RWPE2 (cell line): ENCODE measurements around the gene HELZ2.

Experiments used
- ATAC-seq: fragments of 200-7000 bp; cut with Tn5 transposase; 3 replicates; pipeline ENCODE4 v1.9.1; 2021; ENCODE audit warnings: low read depth
- DNase-seq: peaks from one replicate; pipeline ENCODE4 v3.0.0-alpha.2; 2020; ENCODE audit warnings: low spot score
- H3K27ac ChIP-seq: fragments of 450-650 bp; 2 replicates; pipeline ENCODE4 v1.5.1; 2017; ENCODE audit warnings: mild to moderate bottlenecking; ENCODE audit not compliant: poor library complexity, severe bottlenecking
- H3K27me3 ChIP-seq: fragments of 250-450 bp; sonication (Bioruptor Pico); 2 replicates; pipeline ENCODE4 v1.5.1; 2021; ENCODE audit warnings: mild to moderate bottlenecking, moderate library complexity; ENCODE audit not compliant: insufficient read depth, poor library complexity, severe bottlenecking
- H3K36me3 ChIP-seq: fragments of 250-450 bp; sonication (Bioruptor Pico); 2 replicates; pipeline ENCODE4 v1.5.1; 2020; ENCODE audit warnings: low read depth, mild to moderate bottlenecking, moderate library complexity
- H3K4me1 ChIP-seq: fragments of 250-450 bp; sonication (Bioruptor Pico); 2 replicates; pipeline ENCODE4 v1.5.1; 2021; ENCODE audit warnings: mild to moderate bottlenecking, moderate library complexity; ENCODE audit not compliant: insufficient read depth, poor library complexity, severe bottlenecking
- H3K4me3 ChIP-seq: fragments of 250-450 bp; sonication (Bioruptor Pico); 2 replicates; pipeline ENCODE4 v1.5.1; 2021; ENCODE audit warnings: mild to moderate bottlenecking, moderate library complexity; ENCODE audit not compliant: severe bottlenecking
- H3K9me3 ChIP-seq: fragments of 250-450 bp; sonication (Bioruptor Pico); 2 replicates; pipeline ENCODE4 v1.5.1; 2021; ENCODE audit warnings: mild to moderate bottlenecking, moderate library complexity; ENCODE audit not compliant: severe bottlenecking
- CTCF ChIP-seq: fragments of 450-650 bp; IDR thresholded peaks from one replicate; pipeline ENCODE4 v1.5.1; 2017; ENCODE audit warnings: mild to moderate bottlenecking, moderate library complexity; ENCODE audit not compliant: poor library complexity, severe bottlenecking

Gene HELZ2

DNA sequence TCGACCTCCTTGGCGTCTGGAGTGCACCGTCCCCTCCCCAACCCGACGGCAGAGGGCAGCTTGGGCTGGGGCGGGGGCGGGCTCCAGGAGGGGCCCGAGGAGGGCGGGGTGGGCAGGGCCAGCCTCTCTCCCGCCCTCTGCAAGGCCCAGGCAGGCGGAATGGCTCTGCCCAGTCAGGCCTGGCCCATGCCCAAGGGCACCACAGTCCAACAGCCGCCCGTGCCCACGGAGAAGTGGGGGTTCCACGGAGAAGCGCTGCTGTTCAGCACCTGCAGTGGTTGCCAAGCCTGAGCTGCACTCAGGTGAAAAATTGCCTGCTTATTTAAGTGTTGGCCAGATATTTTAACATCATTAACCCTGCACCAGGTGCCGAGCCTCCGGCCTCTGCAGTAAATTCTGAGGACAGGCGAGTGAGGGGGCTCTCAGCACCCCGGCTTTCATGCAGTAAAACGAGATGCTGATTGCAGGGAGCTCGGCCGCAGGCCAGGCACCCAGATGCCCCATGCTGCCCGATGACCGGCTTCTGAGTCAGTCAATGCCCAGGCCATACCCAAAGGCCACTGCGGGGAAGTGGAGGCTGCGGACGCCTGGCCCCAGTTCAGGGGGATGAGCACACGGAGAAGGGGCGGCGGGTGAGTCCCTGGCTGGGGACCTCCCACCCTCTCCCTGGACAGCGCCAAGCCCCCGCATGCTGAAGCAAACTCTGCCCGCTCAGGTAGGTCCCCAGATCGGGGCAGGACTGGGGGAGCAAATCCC lies 26.1 kb downstream of the HELZ2 start, which contains the start of gene SRMS:
Gene SRMS, minus strand, starts transcription at position 25 of the 756 bp plus-strand sequence. CDS start 286 bp downstream, outside the sequence.
- Histone ChIP-seq H3K9me3 (no peaks in the 10 kb centered on the region), H3K27me3 (no peaks in the 10 kb centered on the region), H3K36me3 (no peaks in the 10 kb centered on the region), H3K27ac (no peak within 1 kb of the TSS), H3K4me3 (no peak within 1 kb of the TSS), H3K4me1 (peaks cover 25% of the 10 kb centered on the region)
- ATAC-seq (0 out of 3 replicates have a peak, but pooled peaks have one; percentile 3), DNase-seq (peak; percentile 83)
- TF ChIP-seq CTCF, result no peak

DNA sequence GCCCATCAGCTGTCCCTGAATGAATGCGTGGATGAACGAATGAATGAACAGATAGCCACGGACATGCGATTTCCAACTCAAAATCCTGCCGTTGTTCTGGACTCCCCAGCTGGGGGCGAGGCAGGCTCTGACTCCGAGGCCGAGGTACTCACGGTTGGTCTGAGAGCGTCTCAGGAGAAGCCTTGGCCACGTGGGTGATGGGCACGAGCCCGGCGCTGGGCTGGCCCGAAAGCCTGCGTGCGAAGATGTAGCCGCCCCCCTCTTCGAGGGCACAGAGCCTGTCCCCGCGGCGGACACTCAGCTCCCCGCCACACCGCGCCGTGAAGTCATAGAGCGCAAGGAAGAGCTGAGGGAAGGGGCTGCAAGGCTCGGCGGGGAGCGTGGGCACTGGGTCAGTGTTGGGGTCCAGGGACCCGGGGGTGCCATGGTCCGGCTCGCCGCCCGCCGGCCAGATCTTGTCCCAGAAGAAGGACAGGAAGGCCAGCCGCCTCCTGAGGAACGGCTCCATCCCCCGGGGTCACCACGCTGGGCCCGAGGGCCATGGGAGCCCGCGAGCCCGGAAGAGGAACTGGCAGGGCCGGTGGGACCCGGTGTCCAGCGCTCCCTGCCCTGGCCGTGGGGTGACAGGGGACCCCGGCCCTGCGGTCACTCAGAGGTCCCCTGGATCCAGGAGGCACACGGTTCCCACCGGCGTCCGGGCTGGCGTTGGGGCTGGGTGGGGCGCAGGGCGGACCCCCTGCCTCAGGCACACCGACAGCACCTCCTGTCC lies 26.9 kb downstream of the HELZ2 start:
- H3K4me3 ChIP-seq, result no peak overlapping the region
- no peaks in the 10 kb centered on the region for H3K36me3 ChIP-seq
- H3K4me1 ChIP-seq, result peaks cover 19% of the 10 kb centered on the region
- no peak for TF ChIP-seq CTCF
- H3K9me3 ChIP-seq, result no peaks in the 10 kb centered on the region
- DNase-seq, result peak; percentile 88
- H3K27ac ChIP-seq, result no peak overlapping the region
- no peak for ATAC-seq
- H3K27me3 ChIP-seq, result no peaks in the 10 kb centered on the region

- Histone ChIP-seq H3K27ac (peak overlapping the region; percentile 65), H3K9me3 (no peaks in the 10 kb centered on the region), H3K27me3 (no peaks in the 10 kb centered on the region), H3K4me1 (peaks cover 19% of the 10 kb centered on the region), H3K4me3 (no peak overlapping the region), H3K36me3 (no peaks in the 10 kb centered on the region)
- TF ChIP-seq CTCF, result no peak
- DNase-seq (peak; percentile 86), ATAC-seq (no peak)
Observed at GRCh38 chr20:63546256-63546955, 27.6 kb downstream of the HELZ2 start.

GRCh38 chr20:63545814-63546213 lies 28.2 kb downstream of the HELZ2 start:
- ATAC-seq (no peak), DNase-seq (peak; percentile 84)
- Histone ChIP-seq H3K36me3 (no peaks in the 10 kb centered on the region), H3K9me3 (no peaks in the 10 kb centered on the region), H3K4me3 (no peak overlapping the region), H3K27me3 (no peaks in the 10 kb centered on the region), H3K4me1 (peaks cover 19% of the 10 kb centered on the region), H3K27ac (peak overlapping the region; percentile 65)
- no peak for TF ChIP-seq CTCF
